SU-DHL-6 (cell line): ENCODE data around the gene CCDC86.

Experiments used
- H2AFZ ChIP-seq: fragments of 200-600 bp; sonication (generic); 2 replicates; pipeline ENCODE4 v1.6.1; 2014; ENCODE audit warnings: low read depth, mild to moderate bottlenecking, moderate library complexity, mixed read lengths, antibody characterized with exemption, low read length; ENCODE audit not compliant: severe bottlenecking
- H3F3A ChIP-seq: fragments of 200-600 bp; shearing (Covaris generic); 2 replicates; pipeline ENCODE4 v1.6.0; 2016; ENCODE audit warnings: antibody characterized with exemption, mild to moderate bottlenecking; ENCODE audit not compliant: insufficient read depth
- H3K27ac ChIP-seq: fragments of 200-600 bp; sonication (generic); 2 replicates; pipeline ENCODE4 v1.5.1; 2016; ENCODE audit warnings: low read depth, mild to moderate bottlenecking, low read length, moderate library complexity, mixed read lengths
- H3K27me3 ChIP-seq: fragments of 200-600 bp; sonication (generic), shearing (Covaris generic); 2 replicates; pipeline ENCODE4 v1.6.0; 2014; ENCODE audit warnings: mild to moderate bottlenecking, low read length
- H3K36me3 ChIP-seq: fragments of 200-600 bp; sonication (generic); 2 replicates; pipeline ENCODE4 v1.6.1; 2014; ENCODE audit warnings: mild to moderate bottlenecking, low read length, mixed read lengths
- H3K4me2 ChIP-seq: fragments of 300-600, 200-600 bp; shearing (Covaris generic), sonication (generic); 2 replicates; pipeline ENCODE4 v1.6.0; 2014; ENCODE audit warnings: low read length, low read depth, mild to moderate bottlenecking; ENCODE audit not compliant: poor library complexity, severe bottlenecking
- H3K4me3 ChIP-seq: fragments of 200-600 bp; sonication (generic); 2 replicates; pipeline ENCODE4 v1.5.1; 2014; ENCODE audit warnings: antibody characterized with exemption, low read length, mild to moderate bottlenecking, mixed read lengths; ENCODE audit not compliant: insufficient read depth, poor library complexity, severe bottlenecking
- H3K79me2 ChIP-seq: fragments of 200-600 bp; sonication (generic); 2 replicates; pipeline ENCODE4 v1.6.1; 2014; ENCODE audit warnings: mild to moderate bottlenecking, low read length, moderate library complexity; ENCODE audit not compliant: insufficient read depth
- H3K9ac ChIP-seq: fragments of 200-600 bp; sonication (generic); 2 replicates; pipeline ENCODE4 v1.7.0; 2014; ENCODE audit warnings: mild to moderate bottlenecking, low read length
- H3K9me2 ChIP-seq: fragments of 200-600 bp; sonication (generic); replicated peaks from 2 replicates; pipeline ENCODE4 v1.6.1; 2014; ENCODE audit warnings: low read length; ENCODE audit not compliant: insufficient read depth
- H3K9me3 ChIP-seq: fragments of 200-600 bp; sonication (generic); 2 replicates; pipeline ENCODE4 v1.6.1; 2014; ENCODE audit warnings: low read length, mixed read lengths; ENCODE audit not compliant: insufficient read depth
- H4K20me1 ChIP-seq: fragments of 200-600 bp; sonication (generic); 2 replicates; pipeline ENCODE4 v1.6.1; 2014; ENCODE audit warnings: low read depth, mild to moderate bottlenecking, antibody characterized with exemption, low read length, moderate library complexity, mixed read lengths
- EZH2phosphoT487 ChIP-seq: fragments of 200-600 bp; sonication (generic), shearing (Covaris generic); conservative IDR thresholded peaks from 2 replicates; pipeline ENCODE4 v1.6.1; 2018; ENCODE audit warnings: mild to moderate bottlenecking, antibody characterized with exemption, low read length, moderate library complexity, mixed read lengths
- TF ChIP-seq, protein P1 (sequence below): fragments of 200-600 bp; sonication (generic); IDR thresholded peaks from one replicate; pipeline ENCODE4 v1.5.1; 2017; ENCODE audit warnings: antibody characterized with exemption, mild to moderate bottlenecking, low read length, moderate library complexity; ENCODE audit not compliant: insufficient read depth, poor library complexity, severe bottlenecking

CCDC86 gene

DNA sequence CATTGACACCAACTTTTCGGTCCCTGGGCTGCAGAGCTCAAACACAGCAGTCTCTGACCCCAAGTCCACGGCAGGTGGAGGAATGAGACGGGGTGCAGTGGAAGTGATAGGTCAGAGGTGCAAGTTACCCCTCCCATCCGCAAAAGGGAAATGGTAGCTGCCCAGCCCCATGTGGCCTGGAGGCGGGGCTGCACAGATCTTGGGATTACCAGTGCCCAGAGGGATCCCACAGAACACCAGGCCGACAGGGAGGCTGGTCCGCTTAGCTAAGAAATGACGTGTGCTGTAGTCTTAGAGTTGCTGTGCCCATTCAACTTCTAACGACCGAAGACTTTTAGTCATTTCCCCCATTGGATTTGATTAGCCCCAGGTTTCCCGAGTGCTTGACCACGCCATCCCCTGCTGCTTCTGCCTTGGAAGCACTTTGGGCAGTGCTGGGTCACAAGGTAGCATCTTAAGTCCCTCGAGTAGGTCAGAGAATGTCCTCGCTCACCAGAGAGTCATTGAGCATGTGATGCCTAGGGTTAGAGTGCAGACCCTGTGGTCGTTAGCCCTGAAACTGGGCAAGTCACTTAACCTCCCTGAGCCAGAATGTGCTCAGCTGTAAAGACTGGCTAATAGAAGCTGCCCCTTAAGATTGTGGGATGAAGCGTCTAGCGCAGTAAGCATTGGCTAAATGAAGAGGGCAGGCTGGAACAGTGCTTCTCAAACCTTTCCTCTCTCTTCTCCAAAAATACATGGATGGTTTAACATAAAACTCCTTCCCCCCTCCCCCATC, 9.6 kb downstream of the CCDC86 start:
- Histone ChIP-seq H3K27me3 (no peaks in the 10 kb centered on the region), H3K9me3 (no peaks in the 10 kb centered on the region), H3K36me3 (no peaks in the 10 kb centered on the region), H4K20me1 (no peaks in the 10 kb centered on the region), H3K4me2 (no peak overlapping the region), H3K27ac (no peak overlapping the region), H3K9me2 (no peaks in the 10 kb centered on the region), H3F3A (no peaks in the 10 kb centered on the region), H2AFZ (no peak overlapping the region), H3K79me2 (no peaks in the 10 kb centered on the region), H3K4me3 (no peak overlapping the region), H3K9ac (no peak overlapping the region)
- no peak for TF ChIP-seq EZH2phosphoT487
- TF ChIP-seq, protein P1, sequence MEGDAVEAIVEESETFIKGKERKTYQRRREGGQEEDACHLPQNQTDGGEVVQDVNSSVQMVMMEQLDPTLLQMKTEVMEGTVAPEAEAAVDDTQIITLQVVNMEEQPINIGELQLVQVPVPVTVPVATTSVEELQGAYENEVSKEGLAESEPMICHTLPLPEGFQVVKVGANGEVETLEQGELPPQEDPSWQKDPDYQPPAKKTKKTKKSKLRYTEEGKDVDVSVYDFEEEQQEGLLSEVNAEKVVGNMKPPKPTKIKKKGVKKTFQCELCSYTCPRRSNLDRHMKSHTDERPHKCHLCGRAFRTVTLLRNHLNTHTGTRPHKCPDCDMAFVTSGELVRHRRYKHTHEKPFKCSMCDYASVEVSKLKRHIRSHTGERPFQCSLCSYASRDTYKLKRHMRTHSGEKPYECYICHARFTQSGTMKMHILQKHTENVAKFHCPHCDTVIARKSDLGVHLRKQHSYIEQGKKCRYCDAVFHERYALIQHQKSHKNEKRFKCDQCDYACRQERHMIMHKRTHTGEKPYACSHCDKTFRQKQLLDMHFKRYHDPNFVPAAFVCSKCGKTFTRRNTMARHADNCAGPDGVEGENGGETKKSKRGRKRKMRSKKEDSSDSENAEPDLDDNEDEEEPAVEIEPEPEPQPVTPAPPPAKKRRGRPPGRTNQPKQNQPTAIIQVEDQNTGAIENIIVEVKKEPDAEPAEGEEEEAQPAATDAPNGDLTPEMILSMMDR, result no peak

DNA sequence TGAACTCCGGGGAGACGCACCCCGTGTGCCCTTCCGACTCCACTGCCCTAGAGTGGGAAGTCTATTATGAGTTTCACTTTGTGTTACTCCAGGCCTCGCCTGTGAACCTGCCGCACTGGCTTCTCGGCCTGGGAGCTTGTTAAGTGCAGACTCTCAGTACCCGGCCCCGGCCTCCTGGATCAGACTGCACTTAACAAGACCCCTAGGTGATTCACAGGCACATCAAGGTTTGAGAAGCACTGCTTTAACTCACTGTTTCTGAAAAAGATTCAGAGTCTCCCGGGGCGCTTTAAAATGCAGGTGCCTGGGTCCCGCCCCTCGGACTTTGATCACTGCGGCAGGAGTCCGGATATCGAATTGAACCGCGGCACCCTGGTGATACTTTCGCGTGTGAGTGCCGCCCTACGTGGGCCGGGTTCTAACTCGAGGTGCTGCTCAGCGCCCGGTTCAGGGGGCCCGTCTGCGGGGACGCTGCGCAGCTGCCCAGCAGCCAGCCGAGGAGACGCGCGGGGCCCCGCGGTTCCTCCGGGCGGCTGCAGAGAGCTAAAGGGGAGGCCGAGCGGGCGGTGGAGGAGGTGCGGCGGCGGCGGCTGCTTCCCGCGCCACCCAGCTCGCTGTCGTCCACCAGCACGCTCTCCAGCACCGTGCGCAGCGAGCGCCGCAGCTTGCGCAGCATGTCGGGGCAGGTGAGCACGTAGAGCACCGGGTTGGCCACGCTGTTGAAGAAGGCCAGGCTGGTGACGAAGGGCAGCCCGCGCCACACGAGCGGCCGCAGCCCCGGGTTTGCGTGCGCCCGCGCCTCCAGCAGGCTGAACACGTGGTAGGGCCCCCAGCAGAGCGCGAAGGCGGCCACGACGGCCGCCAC, 10.4 kb downstream of the CCDC86 start:
- Histone ChIP-seq H4K20me1 (no peaks in the 10 kb centered on the region), H3K27ac (no peak overlapping the region), H3K9me3 (no peaks in the 10 kb centered on the region), H3K27me3 (no peaks in the 10 kb centered on the region), H2AFZ (no peak overlapping the region), H3K79me2 (no peaks in the 10 kb centered on the region), H3K9ac (no peak overlapping the region), H3K36me3 (no peaks in the 10 kb centered on the region), H3K9me2 (no peaks in the 10 kb centered on the region), H3K4me3 (no peak overlapping the region), H3F3A (no peaks in the 10 kb centered on the region), H3K4me2 (no peak overlapping the region)
- TF ChIP-seq, protein P1, result no peak
- TF ChIP-seq EZH2phosphoT487, result no peak

- H4K20me1 ChIP-seq, result no peaks in the 10 kb centered on the region
- H3F3A ChIP-seq, result no peaks in the 10 kb centered on the region
- H3K9me3 ChIP-seq, result no peaks in the 10 kb centered on the region
- H3K9ac ChIP-seq, result no peak overlapping the region
- no peak overlapping the region for H3K27ac ChIP-seq
- H3K9me2 ChIP-seq, result no peaks in the 10 kb centered on the region
- H3K4me3 ChIP-seq, result no peak overlapping the region
- H3K79me2 ChIP-seq, result no peaks in the 10 kb centered on the region
- TF ChIP-seq EZH2phosphoT487, result no peak
- TF ChIP-seq, protein P1, result no peak
- H3K36me3 ChIP-seq, result no peaks in the 10 kb centered on the region
- H3K27me3 ChIP-seq, result no peaks in the 10 kb centered on the region
- no peak overlapping the region for H3K4me2 ChIP-seq
- H2AFZ ChIP-seq, result no peak overlapping the region
These were observed 11.4 kb downstream of the CCDC86 start for GRCh38 chr11:60852982-60853950.
